GM19438 (cell line): ENCODE measurements around the gene FBXL19.

Source experiments
- ATAC-seq: cut with Tn5 transposase; IDR thresholded peaks from one replicate; pipeline ENCODE4 v1.9.1; 2021; ENCODE audit warnings: low read depth; ENCODE audit not compliant: unreplicated experiment

FBXL19 gene

GRCh38 chr16:30961384-30961783, 38.0 kb downstream of the FBXL19 start:
- ATAC-seq = no peak

GRCh38 chr16:30963925-30964511, 40.6 kb downstream of the FBXL19 start:
- ATAC-seq = no peak

- ATAC-seq = no peak
Observed at GRCh38 chr16:30964574-30965226, 41.3 kb downstream of the FBXL19 start.

- no peak for ATAC-seq
Observed at GRCh38 chr16:30965436-30965835, 42.1 kb downstream of the FBXL19 start.

GRCh38 chr16:30966033-30966619, 42.8 kb downstream of the FBXL19 start:
- no peak for ATAC-seq

GRCh38 chr16:30967795-30968194, 44.4 kb downstream of the FBXL19 start:
- ATAC-seq = no peak

GRCh38 chr16:30969246-30969842, 46.0 kb downstream of the FBXL19 start:
- no peak for ATAC-seq

GRCh38 chr16:30971298-30971697, 47.9 kb downstream of the FBXL19 start:
- ATAC-seq = no peak

GRCh38 chr16:30972872-30973271, 49.5 kb downstream of the FBXL19 start:
- no peak for ATAC-seq

GRCh38 chr16:30974348-30974747, 51.0 kb downstream of the FBXL19 start:
- ATAC-seq = no peak

GRCh38 chr16:30976486-30976885, 53.1 kb downstream of the FBXL19 start:
- ATAC-seq = no peak

- no peak for ATAC-seq
Observed at GRCh38 chr16:30977502-30977901, 54.1 kb downstream of the FBXL19 start.

- ATAC-seq = no peak
Observed at GRCh38 chr16:30979170-30980022, 56.0 kb downstream of the FBXL19 start.

GRCh38 chr16:30980023-30980371, 56.6 kb downstream of the FBXL19 start:
- ATAC-seq = no peak

GRCh38 chr16:30980434-30980833, 57.1 kb downstream of the FBXL19 start:
- no peak for ATAC-seq

- ATAC-seq = no peak
Observed at GRCh38 chr16:30980959-30981358, 57.6 kb downstream of the FBXL19 start.

GRCh38 chr16:30982548-30983288, 59.3 kb downstream of the FBXL19 start:
- ATAC-seq = no peak

- no peak for ATAC-seq
Observed at GRCh38 chr16:30983289-30983889, 60.0 kb downstream of the FBXL19 start.

- ATAC-seq = no peak
Observed at GRCh38 chr16:30983898-30984610, 60.7 kb downstream of the FBXL19 start.
